BE2C (cell line): ENCODE measurements around the gene CD22.

Experiments
- DNase-seq: peaks from one replicate; pipeline ENCODE4 v3.0.0-alpha.2; 2020
- H3K27me3 ChIP-seq: fragments of 250-450 bp; sonication (Bioruptor Pico); 2 replicates; pipeline ENCODE4 v1.5.1; 2020; ENCODE audit warnings: mild to moderate bottlenecking
- H3K36me3 ChIP-seq: fragments of 250-450 bp; sonication (Bioruptor Pico); 2 replicates; pipeline ENCODE4 v1.5.1; 2020; ENCODE audit warnings: mild to moderate bottlenecking
- H3K4me1 ChIP-seq: fragments of 250-450 bp; sonication (Bioruptor Pico); 2 replicates; pipeline ENCODE4 v1.5.1; 2020
- H3K4me3 ChIP-seq: 2 replicates; pipeline ENCODE4 v1.5.1; 2011; ENCODE audit warnings: low read depth, low read length
- H3K9me3 ChIP-seq: fragments of 250-450 bp; sonication (Bioruptor Pico); 2 replicates; pipeline ENCODE4 v1.5.1; 2020
- CTCF ChIP-seq: IDR thresholded peaks from 2 replicates; pipeline ENCODE4 v1.5.1; 2012; ENCODE audit warnings: mild to moderate bottlenecking, low read depth, low read length

The CD22 gene

GRCh38 chr19:35310331-35310730 is 18.7 kb upstream of the CD22 start:
- TF ChIP-seq CTCF, result no peak
- no peak for DNase-seq
- no peaks in the 10 kb centered on the region for H3K4me1 ChIP-seq
- H3K36me3 ChIP-seq, result no peaks in the 10 kb centered on the region
- H3K27me3 ChIP-seq, result no peaks in the 10 kb centered on the region
- no peaks in the 10 kb centered on the region for H3K9me3 ChIP-seq
- H3K4me3 ChIP-seq, result no peak overlapping the region

GRCh38 chr19:35310811-35311465 is 18.0 kb upstream of the CD22 start:
- no peak for DNase-seq
- H3K27me3 ChIP-seq, result no peaks in the 10 kb centered on the region
- H3K9me3 ChIP-seq, result no peaks in the 10 kb centered on the region
- no peaks in the 10 kb centered on the region for H3K4me1 ChIP-seq
- H3K4me3 ChIP-seq, result no peak overlapping the region
- H3K36me3 ChIP-seq, result no peaks in the 10 kb centered on the region
- TF ChIP-seq CTCF, result no peak

DNA sequence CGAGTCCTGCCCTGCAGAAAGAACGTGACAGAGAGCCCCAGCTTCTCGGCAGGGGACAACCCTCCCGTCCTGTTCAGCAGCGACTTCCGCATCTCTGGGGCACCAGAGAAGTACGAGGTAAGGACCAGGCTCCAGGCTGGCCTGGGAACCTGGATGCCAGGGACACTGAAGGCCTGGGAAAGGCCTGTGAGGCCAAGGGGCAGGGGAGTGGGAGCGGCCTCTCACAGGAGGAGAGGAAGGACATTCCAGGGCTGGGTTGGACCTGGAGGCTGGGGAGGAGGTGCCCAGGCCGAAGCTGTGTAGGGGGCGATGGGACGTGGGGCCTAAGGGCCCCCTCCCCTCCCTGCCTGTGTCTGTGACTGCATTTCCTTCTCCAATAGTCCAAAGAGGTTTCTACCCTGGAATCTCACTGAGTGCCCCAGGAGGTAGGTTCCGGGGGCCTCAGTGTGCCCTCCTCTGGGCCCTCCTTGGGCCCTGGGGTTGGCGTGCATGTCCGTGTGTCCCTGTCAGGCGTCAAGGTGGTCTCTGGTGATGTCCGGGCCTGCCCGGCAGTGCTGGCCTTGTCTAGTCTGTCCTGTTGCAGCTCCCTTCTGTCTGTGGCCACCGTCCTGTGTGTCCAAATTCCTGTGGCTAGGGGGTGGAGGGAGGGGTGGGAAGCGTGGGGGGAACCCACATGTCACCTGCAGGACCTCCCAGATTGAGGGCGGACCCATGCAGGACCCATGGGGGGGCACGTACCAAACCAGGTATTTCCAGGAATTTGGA is 16.9 kb upstream of the CD22 start:
- Histone ChIP-seq H3K36me3 (no peaks in the 10 kb centered on the region), H3K4me3 (no peak overlapping the region), H3K9me3 (no peaks in the 10 kb centered on the region), H3K27me3 (no peaks in the 10 kb centered on the region), H3K4me1 (no peaks in the 10 kb centered on the region)
- no peak for TF ChIP-seq CTCF
- no peak for DNase-seq

DNA sequence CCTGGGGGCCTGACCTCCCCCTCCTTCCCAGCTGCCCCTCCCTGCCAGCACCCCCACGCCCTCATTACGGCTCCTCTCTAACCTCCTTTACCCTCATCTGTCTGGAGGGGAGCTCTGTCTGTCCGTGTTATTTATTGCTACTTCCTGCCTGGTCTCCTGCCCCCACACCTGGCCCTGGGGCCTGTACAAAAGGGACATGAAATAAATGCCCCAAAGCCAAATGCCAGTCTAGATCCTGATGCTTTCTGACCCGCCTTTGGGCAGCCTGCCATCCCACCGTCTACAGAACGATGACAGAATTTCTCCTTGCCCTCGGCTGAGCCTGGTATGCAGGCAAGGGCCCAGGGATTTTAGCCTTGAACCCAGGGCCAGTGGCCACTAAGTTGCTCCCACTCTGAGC is 15.4 kb upstream of the CD22 start:
- no peak for DNase-seq
- no peaks in the 10 kb centered on the region for H3K27me3 ChIP-seq
- no peaks in the 10 kb centered on the region for H3K36me3 ChIP-seq
- H3K4me3 ChIP-seq, result no peak overlapping the region
- no peaks in the 10 kb centered on the region for H3K4me1 ChIP-seq
- TF ChIP-seq CTCF, result no peak
- no peaks in the 10 kb centered on the region for H3K9me3 ChIP-seq

GRCh38 chr19:35314031-35314430 is 15.0 kb upstream of the CD22 start:
- Histone ChIP-seq H3K9me3 (no peaks in the 10 kb centered on the region), H3K27me3 (no peaks in the 10 kb centered on the region), H3K4me1 (no peaks in the 10 kb centered on the region)

More at GRCh38 chr19:35314031-35314430, 15.0 kb upstream of the CD22 start:
- Histone ChIP-seq H3K4me3 (no peak overlapping the region), H3K36me3 (no peaks in the 10 kb centered on the region)
- no peak for DNase-seq
- no peak for TF ChIP-seq CTCF
